Karpas-422 (cell line): ENCODE data around the gene BLVRA. TPM values are rescaled to one million over a fixed set of nuclear protein-coding genes. Genes with fewer than 3 reads are reported as not detected.

ENCODE experiments used
- DNase-seq: peaks from one replicate; pipeline ENCODE4 v3.0.0-alpha.2; 2015
- H2AFZ ChIP-seq: fragments of 200-600 bp; sonication (generic); 2 replicates; pipeline ENCODE4 v1.6.1; 2014; ENCODE audit warnings: antibody characterized with exemption, low read length, mixed read lengths
- H3K27ac ChIP-seq: fragments of 200-600 bp; sonication (generic); 2 replicates; pipeline ENCODE4 v1.5.1; 2014; ENCODE audit warnings: mild to moderate bottlenecking, low read length, moderate library complexity
- H3K27me3 ChIP-seq: fragments of 200-600 bp; sonication (generic); 2 replicates; pipeline ENCODE4 v1.6.1; 2014; ENCODE audit warnings: low read length, mixed read lengths
- H3K36me3 ChIP-seq: fragments of 200-600 bp; sonication (generic); 2 replicates; pipeline ENCODE4 v1.6.1; 2014; ENCODE audit warnings: low read length, mixed read lengths; ENCODE audit not compliant: insufficient read depth
- H3K4me1 ChIP-seq: fragments of 200-600 bp; sonication (generic); 2 replicates; pipeline ENCODE4 v1.6.1; 2014; ENCODE audit warnings: mild to moderate bottlenecking, low read length, mixed read lengths
- H3K4me2 ChIP-seq: fragments of 200-600 bp; sonication (generic); 2 replicates; pipeline ENCODE4 v1.6.1; 2014; ENCODE audit warnings: low read length, low read depth, mild to moderate bottlenecking; ENCODE audit not compliant: poor library complexity, severe bottlenecking
- H3K4me3 ChIP-seq: fragments of 200-600 bp; sonication (generic); 2 replicates; pipeline ENCODE4 v1.5.1; 2014; ENCODE audit warnings: mild to moderate bottlenecking, antibody characterized with exemption, low read length, mixed read lengths
- H3K79me2 ChIP-seq: fragments of 200-600 bp; sonication (generic); 2 replicates; pipeline ENCODE4 v1.6.1; 2014; ENCODE audit warnings: mild to moderate bottlenecking, low read length, mixed read lengths
- H3K9ac ChIP-seq: fragments of 200-600 bp; sonication (generic); 2 replicates; pipeline ENCODE4 v1.6.0; 2014; ENCODE audit warnings: low read length
- H3K9me2 ChIP-seq: fragments of 200-600 bp; sonication (generic), shearing (Covaris generic); replicated peaks from 2 replicates; pipeline ENCODE4 v1.6.0; 2014; ENCODE audit warnings: mild to moderate bottlenecking, low read length, moderate library complexity; ENCODE audit not compliant: insufficient read depth
- H3K9me3 ChIP-seq: fragments of 300-700, 200-600 bp; sonication (generic); 2 replicates; pipeline ENCODE4 v1.6.1; 2014; ENCODE audit warnings: low read length, mixed read lengths
- H4K20me1 ChIP-seq: fragments of 200-600 bp; sonication (generic); 2 replicates; pipeline ENCODE4 v1.6.1; 2014; ENCODE audit warnings: mild to moderate bottlenecking, antibody characterized with exemption, low read length, low read depth; ENCODE audit not compliant: insufficient read depth
- total RNA-seq: library from RNA; depleted of rRNA; stranded (reverse); fragments of >200 nt; shearing (Covaris generic); gene quantifications from 2 replicates; pipeline ENCODE4 v1.2.3, GENCODE V29; 2014; ENCODE audit warnings: low replicate concordance

The BLVRA gene
- total RNA-seq, 1 experiment from 2014 or later, result not detected

GRCh38 chr7:43843296-43843695 lies 84.8 kb downstream of the BLVRA start:
- peaks cover 11% of the 10 kb centered on the region for H3K4me1 ChIP-seq
- H3K79me2 ChIP-seq, result no peaks in the 10 kb centered on the region
- H3K4me2 ChIP-seq, result no peak overlapping the region
- H2AFZ ChIP-seq, result no peak overlapping the region
- no peaks in the 10 kb centered on the region for H3K9me3 ChIP-seq
- no peaks in the 10 kb centered on the region for H4K20me1 ChIP-seq
- H3K9me2 ChIP-seq, result no peaks in the 10 kb centered on the region
- no peak overlapping the region for H3K27ac ChIP-seq
- no peaks in the 10 kb centered on the region for H3K27me3 ChIP-seq
- no peak for DNase-seq
- H3K36me3 ChIP-seq, result no peaks in the 10 kb centered on the region
- no peak overlapping the region for H3K9ac ChIP-seq
- no peak overlapping the region for H3K4me3 ChIP-seq

DNA sequence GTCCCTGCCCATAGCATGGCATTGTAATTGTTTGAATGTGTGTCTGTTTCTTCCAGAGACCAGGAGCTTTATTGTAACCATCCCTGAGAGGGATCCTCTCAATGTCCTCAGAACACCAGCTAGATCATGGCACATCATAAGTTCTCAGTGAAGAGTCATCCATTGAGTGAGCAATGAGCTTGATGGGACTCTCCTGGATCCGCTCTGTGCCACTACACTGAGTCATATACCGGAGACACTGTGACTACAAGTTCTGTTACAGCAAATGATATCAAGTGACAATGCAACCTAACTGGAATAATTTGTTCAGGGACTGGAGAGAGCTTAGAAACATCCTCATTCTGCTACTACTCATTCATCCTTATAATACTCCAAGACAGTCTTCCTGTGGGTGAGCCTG lies 85.8 kb downstream of the BLVRA start:
- Histone ChIP-seq H3K9ac (no peak overlapping the region), H3K27ac (no peak overlapping the region), H3K79me2 (no peaks in the 10 kb centered on the region), H3K4me1 (peaks cover 8% of the 10 kb centered on the region), H3K9me3 (no peaks in the 10 kb centered on the region), H3K36me3 (no peaks in the 10 kb centered on the region), H3K4me3 (no peak overlapping the region), H3K9me2 (no peaks in the 10 kb centered on the region), H2AFZ (no peak overlapping the region), H4K20me1 (no peaks in the 10 kb centered on the region), H3K27me3 (no peaks in the 10 kb centered on the region), H3K4me2 (no peak overlapping the region)
- no peak for DNase-seq

DNA sequence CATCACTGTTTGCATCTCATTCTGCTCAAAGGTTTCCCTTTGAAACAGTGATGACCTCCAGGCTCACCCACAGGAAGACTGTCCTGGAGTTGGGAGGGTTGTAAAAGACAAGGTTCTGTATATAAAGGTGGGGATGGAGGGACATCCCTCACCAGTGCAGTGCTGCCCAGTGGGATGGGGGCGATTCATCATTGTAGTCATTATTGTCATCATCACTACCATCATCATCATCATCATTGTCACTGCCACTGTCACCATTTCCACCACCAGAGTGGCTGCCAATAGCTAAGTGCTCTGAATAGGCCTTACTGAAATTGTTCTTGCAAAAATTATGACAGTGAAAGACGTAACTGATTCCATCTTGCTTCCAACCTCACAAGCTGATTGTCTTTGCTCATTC lies 86.2 kb downstream of the BLVRA start:
- no peak for DNase-seq
- no peaks in the 10 kb centered on the region for H3K9me3 ChIP-seq
- no peaks in the 10 kb centered on the region for H4K20me1 ChIP-seq
- H3K79me2 ChIP-seq, result no peaks in the 10 kb centered on the region
- H3K36me3 ChIP-seq, result no peaks in the 10 kb centered on the region
- H3K27me3 ChIP-seq, result no peaks in the 10 kb centered on the region
- no peak overlapping the region for H2AFZ ChIP-seq
- no peak overlapping the region for H3K9ac ChIP-seq
- no peaks in the 10 kb centered on the region for H3K9me2 ChIP-seq
- H3K4me3 ChIP-seq, result no peak overlapping the region
- H3K4me1 ChIP-seq, result peaks cover 8% of the 10 kb centered on the region
- H3K27ac ChIP-seq, result no peak overlapping the region
- no peak overlapping the region for H3K4me2 ChIP-seq

GRCh38 chr7:43847496-43847895 lies 89.0 kb downstream of the BLVRA start:
- Histone ChIP-seq H3K9ac (no peak overlapping the region), H3K4me2 (no peak overlapping the region), H3K9me2 (no peaks in the 10 kb centered on the region), H3K27me3 (no peaks in the 10 kb centered on the region), H3K36me3 (no peaks in the 10 kb centered on the region), H3K4me3 (no peak overlapping the region), H3K9me3 (no peaks in the 10 kb centered on the region), H4K20me1 (no peaks in the 10 kb centered on the region), H3K4me1 (peaks cover 8% of the 10 kb centered on the region), H2AFZ (no peak overlapping the region), H3K79me2 (no peaks in the 10 kb centered on the region), H3K27ac (no peak overlapping the region)
- no peak for DNase-seq

- Histone ChIP-seq H3K4me2 (no peak overlapping the region), H3K27me3 (no peaks in the 10 kb centered on the region), H3K9me3 (no peaks in the 10 kb centered on the region), H2AFZ (no peak overlapping the region), H3K9me2 (no peaks in the 10 kb centered on the region), H4K20me1 (no peaks in the 10 kb centered on the region), H3K79me2 (no peaks in the 10 kb centered on the region), H3K9ac (no peak overlapping the region), H3K4me1 (no peaks in the 10 kb centered on the region), H3K27ac (no peak overlapping the region), H3K4me3 (no peak overlapping the region), H3K36me3 (no peaks in the 10 kb centered on the region)
- DNase-seq, result no peak
Measured at GRCh38 chr7:43849047-43849446, 90.6 kb downstream of the BLVRA start.

- DNase-seq, result no peak
Measured at GRCh38 chr7:43850348-43851116, 92.1 kb downstream of the BLVRA start.

DNA sequence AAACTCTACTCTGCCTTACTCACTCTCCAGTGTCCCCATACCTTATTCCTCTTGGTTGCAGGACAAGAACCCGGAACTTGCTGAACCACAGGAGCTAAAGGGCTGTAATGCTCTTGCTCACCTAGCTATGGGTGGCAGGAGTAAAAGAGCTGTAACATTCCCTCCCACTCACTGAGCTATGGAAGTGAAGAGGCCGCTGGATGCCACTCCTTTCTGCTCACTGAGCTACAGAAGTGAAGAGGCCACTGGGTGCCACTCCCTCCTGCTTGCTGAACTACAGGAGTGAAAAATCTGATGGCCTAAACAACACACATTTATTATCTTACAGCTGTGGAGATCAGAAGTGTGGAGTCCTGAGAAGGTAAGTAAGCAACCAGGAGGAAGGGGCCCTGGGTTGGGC lies 93.3 kb downstream of the BLVRA start:
- no peak overlapping the region for H3K4me3 ChIP-seq
- no peak for DNase-seq

More at GRCh38 chr7:43850348-43851116, 92.1 kb downstream of the BLVRA start:
- Histone ChIP-seq H3K9me3 (no peaks in the 10 kb centered on the region), H4K20me1 (no peaks in the 10 kb centered on the region), H3K4me2 (no peak overlapping the region), H2AFZ (no peak overlapping the region), H3K9me2 (no peaks in the 10 kb centered on the region), H3K27me3 (no peaks in the 10 kb centered on the region), H3K4me1 (no peaks in the 10 kb centered on the region), H3K4me3 (no peak overlapping the region), H3K79me2 (no peaks in the 10 kb centered on the region), H3K27ac (no peak overlapping the region), H3K9ac (no peak overlapping the region), H3K36me3 (no peaks in the 10 kb centered on the region)

DNA sequence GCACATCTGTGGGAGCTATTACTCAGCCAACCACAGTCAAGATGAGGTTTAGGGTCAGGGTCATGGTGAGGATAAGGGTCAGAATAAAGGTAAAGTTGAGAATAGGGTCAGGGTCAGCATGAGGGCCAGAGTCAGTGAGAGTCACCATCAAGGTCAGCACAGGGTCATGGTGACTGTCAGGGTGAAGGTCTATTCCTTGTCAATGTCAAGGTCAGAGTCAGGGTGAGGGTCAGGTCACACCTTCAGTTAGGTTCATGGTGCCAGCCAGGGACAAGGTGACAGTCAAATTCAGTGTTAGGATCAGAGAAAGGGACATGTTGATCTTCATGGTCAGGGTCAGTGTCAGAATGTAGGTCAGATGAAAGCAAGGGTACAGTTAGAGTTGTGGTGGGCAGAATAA lies 96.7 kb downstream of the BLVRA start:
- DNase-seq, result no peak
- H3K4me1 ChIP-seq, result peaks cover 7% of the 10 kb centered on the region
- no peaks in the 10 kb centered on the region for H3K79me2 ChIP-seq
- H3K9me3 ChIP-seq, result no peaks in the 10 kb centered on the region
- H4K20me1 ChIP-seq, result no peaks in the 10 kb centered on the region
- H3K27ac ChIP-seq, result no peak overlapping the region
- H2AFZ ChIP-seq, result no peak overlapping the region
- no peaks in the 10 kb centered on the region for H3K36me3 ChIP-seq
- no peak overlapping the region for H3K9ac ChIP-seq
- H3K9me2 ChIP-seq, result no peaks in the 10 kb centered on the region
- H3K4me3 ChIP-seq, result no peak overlapping the region
- no peak overlapping the region for H3K4me2 ChIP-seq
- H3K27me3 ChIP-seq, result no peaks in the 10 kb centered on the region

More for the DNA sequence above, 93.3 kb downstream of the BLVRA start:
- Histone ChIP-seq H4K20me1 (no peaks in the 10 kb centered on the region), H3K4me2 (no peak overlapping the region), H3K4me1 (no peaks in the 10 kb centered on the region), H3K27ac (no peak overlapping the region), H3K9me3 (no peaks in the 10 kb centered on the region), H3K9me2 (no peaks in the 10 kb centered on the region), H3K27me3 (no peaks in the 10 kb centered on the region), H3K79me2 (no peaks in the 10 kb centered on the region), H3K36me3 (no peaks in the 10 kb centered on the region), H3K9ac (no peak overlapping the region), H2AFZ (no peak overlapping the region; the same call in 1 of the 2 replicates)
